ENCODE results near the gene ELAVL2.

Gene ELAVL2

GRCh38 chr9:23825700-23826099, 340 bp downstream of the ELAVL2 start:
- peak overlapping the region; percentile 65 for H3K4me3 ChIP-seq (ENCODE audit: low read length)
- peak; percentile 1 for DNase-seq (ENCODE audit: low read depth)
- TF ChIP-seq CTCF (conservative IDR thresholded peaks at IDR 0.05; ENCODE audit: low read length): no peak

- no peak for TF ChIP-seq CTCF (conservative IDR thresholded peaks at IDR 0.05; ENCODE audit: low read length)
- DNase-seq (ENCODE audit: low read depth): peak; percentile 2
- H3K4me3 ChIP-seq (ENCODE audit: low read length): peak overlapping the region; percentile 65
Measured at GRCh38 chr9:23824830-23825591, 1.0 kb downstream of the ELAVL2 start.

- no peak overlapping the region for H3K4me3 ChIP-seq (ENCODE audit: low read length)
- no peak for DNase-seq (ENCODE audit: low read depth)
Measured at GRCh38 chr9:23823986-23824829, 1.8 kb downstream of the ELAVL2 start.

GRCh38 chr9:23823269-23823668, 2.8 kb downstream of the ELAVL2 start:
- TF ChIP-seq CTCF (conservative IDR thresholded peaks at IDR 0.05; ENCODE audit: low read length): no peak
- no peak for DNase-seq (ENCODE audit: low read depth)
- H3K4me3 ChIP-seq (ENCODE audit: low read length): no peak overlapping the region

More at GRCh38 chr9:23823986-23824829, 1.8 kb downstream of the ELAVL2 start:
- TF ChIP-seq CTCF (conservative IDR thresholded peaks at IDR 0.05; ENCODE audit: low read length): no peak

- no peak for TF ChIP-seq CTCF (conservative IDR thresholded peaks at IDR 0.05; ENCODE audit: low read length)
- no peak for DNase-seq (ENCODE audit: low read depth)
- no peak overlapping the region for H3K4me3 ChIP-seq (ENCODE audit: low read length)
Measured at GRCh38 chr9:23822261-23823169, 3.5 kb downstream of the ELAVL2 start.

- DNase-seq (ENCODE audit: low read depth): no peak
- H3K4me3 ChIP-seq (ENCODE audit: low read length): no peak overlapping the region; the same call in 1 of the 2 replicates
- TF ChIP-seq CTCF (conservative IDR thresholded peaks at IDR 0.05; ENCODE audit: low read length): no peak
Measured at GRCh38 chr9:23821375-23822181, 4.5 kb downstream of the ELAVL2 start.

Measured in AG10803 (cell line).